ENCODE data around the gene SCN1B.

DNA sequence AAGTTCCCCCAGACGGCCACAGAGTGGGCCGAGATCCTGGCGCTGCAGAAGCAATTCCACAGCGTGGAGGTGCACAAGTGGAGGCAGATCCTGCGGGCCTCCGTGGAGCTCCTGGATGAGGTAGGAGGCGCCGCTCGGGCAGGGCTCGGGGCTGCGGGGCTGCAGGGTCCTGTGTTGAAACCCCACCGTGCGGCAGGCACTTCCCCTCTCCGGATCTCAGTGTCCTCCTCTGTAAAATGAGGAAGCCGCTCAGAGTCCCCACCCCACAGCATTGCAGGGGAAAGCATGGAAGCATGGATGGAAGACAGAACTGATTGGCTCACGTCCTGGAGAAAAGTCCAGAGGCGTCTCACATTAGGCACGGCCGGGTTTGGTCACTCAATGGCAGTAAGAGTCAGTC lies 6.8 kb upstream of the SCN1B start:
- TF ChIP-seq, protein P1, sequence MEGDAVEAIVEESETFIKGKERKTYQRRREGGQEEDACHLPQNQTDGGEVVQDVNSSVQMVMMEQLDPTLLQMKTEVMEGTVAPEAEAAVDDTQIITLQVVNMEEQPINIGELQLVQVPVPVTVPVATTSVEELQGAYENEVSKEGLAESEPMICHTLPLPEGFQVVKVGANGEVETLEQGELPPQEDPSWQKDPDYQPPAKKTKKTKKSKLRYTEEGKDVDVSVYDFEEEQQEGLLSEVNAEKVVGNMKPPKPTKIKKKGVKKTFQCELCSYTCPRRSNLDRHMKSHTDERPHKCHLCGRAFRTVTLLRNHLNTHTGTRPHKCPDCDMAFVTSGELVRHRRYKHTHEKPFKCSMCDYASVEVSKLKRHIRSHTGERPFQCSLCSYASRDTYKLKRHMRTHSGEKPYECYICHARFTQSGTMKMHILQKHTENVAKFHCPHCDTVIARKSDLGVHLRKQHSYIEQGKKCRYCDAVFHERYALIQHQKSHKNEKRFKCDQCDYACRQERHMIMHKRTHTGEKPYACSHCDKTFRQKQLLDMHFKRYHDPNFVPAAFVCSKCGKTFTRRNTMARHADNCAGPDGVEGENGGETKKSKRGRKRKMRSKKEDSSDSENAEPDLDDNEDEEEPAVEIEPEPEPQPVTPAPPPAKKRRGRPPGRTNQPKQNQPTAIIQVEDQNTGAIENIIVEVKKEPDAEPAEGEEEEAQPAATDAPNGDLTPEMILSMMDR (IDR thresholded peaks at IDR 0.05; ENCODE audit: poor library complexity, severe bottlenecking): no peak
- TF ChIP-seq RAD21 (conservative IDR thresholded peaks at IDR 0.05) (no peak), TAF1 (IDR thresholded peaks at IDR 0.05; ENCODE audit: low read depth) (no peak), SMC3 (conservative IDR thresholded peaks at IDR 0.05; ENCODE audit: poor library complexity) (no peak), EZH2 (IDR thresholded peaks at IDR 0.05; ENCODE audit: borderline replicate concordance, insufficient read depth, low read length, poor library complexity, severe bottlenecking) (no peak), POLR2AphosphoS5 (IDR thresholded peaks at IDR 0.05) (no peak)
- TF ChIP-seq, protein P2, sequence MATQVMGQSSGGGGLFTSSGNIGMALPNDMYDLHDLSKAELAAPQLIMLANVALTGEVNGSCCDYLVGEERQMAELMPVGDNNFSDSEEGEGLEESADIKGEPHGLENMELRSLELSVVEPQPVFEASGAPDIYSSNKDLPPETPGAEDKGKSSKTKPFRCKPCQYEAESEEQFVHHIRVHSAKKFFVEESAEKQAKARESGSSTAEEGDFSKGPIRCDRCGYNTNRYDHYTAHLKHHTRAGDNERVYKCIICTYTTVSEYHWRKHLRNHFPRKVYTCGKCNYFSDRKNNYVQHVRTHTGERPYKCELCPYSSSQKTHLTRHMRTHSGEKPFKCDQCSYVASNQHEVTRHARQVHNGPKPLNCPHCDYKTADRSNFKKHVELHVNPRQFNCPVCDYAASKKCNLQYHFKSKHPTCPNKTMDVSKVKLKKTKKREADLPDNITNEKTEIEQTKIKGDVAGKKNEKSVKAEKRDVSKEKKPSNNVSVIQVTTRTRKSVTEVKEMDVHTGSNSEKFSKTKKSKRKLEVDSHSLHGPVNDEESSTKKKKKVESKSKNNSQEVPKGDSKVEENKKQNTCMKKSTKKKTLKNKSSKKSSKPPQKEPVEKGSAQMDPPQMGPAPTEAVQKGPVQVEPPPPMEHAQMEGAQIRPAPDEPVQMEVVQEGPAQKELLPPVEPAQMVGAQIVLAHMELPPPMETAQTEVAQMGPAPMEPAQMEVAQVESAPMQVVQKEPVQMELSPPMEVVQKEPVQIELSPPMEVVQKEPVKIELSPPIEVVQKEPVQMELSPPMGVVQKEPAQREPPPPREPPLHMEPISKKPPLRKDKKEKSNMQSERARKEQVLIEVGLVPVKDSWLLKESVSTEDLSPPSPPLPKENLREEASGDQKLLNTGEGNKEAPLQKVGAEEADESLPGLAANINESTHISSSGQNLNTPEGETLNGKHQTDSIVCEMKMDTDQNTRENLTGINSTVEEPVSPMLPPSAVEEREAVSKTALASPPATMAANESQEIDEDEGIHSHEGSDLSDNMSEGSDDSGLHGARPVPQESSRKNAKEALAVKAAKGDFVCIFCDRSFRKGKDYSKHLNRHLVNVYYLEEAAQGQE (IDR thresholded peaks at IDR 0.05; ENCODE audit: borderline replicate concordance): no peak

All from neural cell (in vitro differentiated cells).